Activated CD4-positive, CD25-positive, alpha-beta regulatory T cell treated with anti-CD3 and anti-CD28 coated beads, Interleukin-2, amount 50 U/mL, for 16 hours (primary cell): Measurements from ENCODE around the gene PCDH20.
"Not testable (repeated sequence)": the region's sequence is repeated elsewhere in the genome, so short reads cannot be mapped to it uniquely, and the experiment has no call there.

ENCODE experiments used
- DNase-seq: peaks from one replicate; pipeline ENCODE4 v3.0.0-alpha.2; 2020; ENCODE audit warnings: low read depth, low spot score

The PCDH20 gene

GRCh38 chr13:61415749-61416148 is at the start of gene PCDH20:
TSS of gene PCDH20 (minus strand) at chr13:61415849. CDS start at chr13:61415158, 691 bp downstream.
- no peak for DNase-seq

GRCh38 chr13:61463024-61463423 is 47.4 kb upstream of the PCDH20 start:
- no peak for DNase-seq

GRCh38 chr13:61453121-61453520 is 37.5 kb upstream of the PCDH20 start:
- no peak for DNase-seq

- DNase-seq: no peak
Measured at GRCh38 chr13:61432029-61432428, 16.4 kb upstream of the PCDH20 start.

GRCh38 chr13:61423915-61424314 is 8.3 kb upstream of the PCDH20 start:
- no peak for DNase-seq

GRCh38 chr13:61417086-61417570 is 1.5 kb upstream of the PCDH20 start:
- no peak for DNase-seq

GRCh38 chr13:61415058-61415721 is 459 bp downstream of the PCDH20 start:
- no peak for DNase-seq

GRCh38 chr13:61414686-61415057 is 977 bp downstream of the PCDH20 start:
- DNase-seq: no peak

- no peak for DNase-seq
Measured at GRCh38 chr13:61413572-61414535, 1.8 kb downstream of the PCDH20 start.

GRCh38 chr13:61410669-61411297 is 4.9 kb downstream of the PCDH20 start:
- DNase-seq: no peak

GRCh38 chr13:61410266-61410665 is 5.4 kb downstream of the PCDH20 start:
- DNase-seq: no peak

GRCh38 chr13:61408571-61408970 is 7.1 kb downstream of the PCDH20 start:
- no peak for DNase-seq

- no peak for DNase-seq
Measured at GRCh38 chr13:61406275-61406674, 9.4 kb downstream of the PCDH20 start.

GRCh38 chr13:61396121-61396520 is 19.5 kb downstream of the PCDH20 start:
- DNase-seq: no peak

- no peak for DNase-seq
Measured at GRCh38 chr13:61391426-61391825, 24.2 kb downstream of the PCDH20 start.

GRCh38 chr13:61387694-61388093 is 28.0 kb downstream of the PCDH20 start:
- no peak for DNase-seq

GRCh38 chr13:61383111-61383510 is 32.5 kb downstream of the PCDH20 start:
- no peak for DNase-seq

- DNase-seq: no peak
Measured at GRCh38 chr13:61370520-61370919, 45.1 kb downstream of the PCDH20 start.

GRCh38 chr13:61364690-61365089 is 51.0 kb downstream of the PCDH20 start:
- not testable (repeated sequence) for DNase-seq

- no peak for DNase-seq
Measured at GRCh38 chr13:61362522-61362921, 53.1 kb downstream of the PCDH20 start.
